SU-DHL-6 (cell line): ENCODE data around the gene MAML3.

ENCODE experiments used
- H2AFZ ChIP-seq: fragments of 200-600 bp; sonication (generic); 2 replicates; pipeline ENCODE4 v1.6.1; 2014; ENCODE audit warnings: low read depth, mild to moderate bottlenecking, moderate library complexity, mixed read lengths, antibody characterized with exemption, low read length; ENCODE audit not compliant: severe bottlenecking
- H3F3A ChIP-seq: fragments of 200-600 bp; shearing (Covaris generic); 2 replicates; pipeline ENCODE4 v1.6.0; 2016; ENCODE audit warnings: antibody characterized with exemption, mild to moderate bottlenecking; ENCODE audit not compliant: insufficient read depth
- H3K27ac ChIP-seq: fragments of 200-600 bp; sonication (generic); 2 replicates; pipeline ENCODE4 v1.5.1; 2016; ENCODE audit warnings: low read depth, mild to moderate bottlenecking, low read length, moderate library complexity, mixed read lengths
- H3K27me3 ChIP-seq: fragments of 200-600 bp; sonication (generic), shearing (Covaris generic); 2 replicates; pipeline ENCODE4 v1.6.0; 2014; ENCODE audit warnings: mild to moderate bottlenecking, low read length
- H3K36me3 ChIP-seq: fragments of 200-600 bp; sonication (generic); 2 replicates; pipeline ENCODE4 v1.6.1; 2014; ENCODE audit warnings: mild to moderate bottlenecking, low read length, mixed read lengths
- H3K4me2 ChIP-seq: fragments of 300-600, 200-600 bp; shearing (Covaris generic), sonication (generic); 2 replicates; pipeline ENCODE4 v1.6.0; 2014; ENCODE audit warnings: low read length, low read depth, mild to moderate bottlenecking; ENCODE audit not compliant: poor library complexity, severe bottlenecking
- H3K4me3 ChIP-seq: fragments of 200-600 bp; sonication (generic); 2 replicates; pipeline ENCODE4 v1.5.1; 2014; ENCODE audit warnings: antibody characterized with exemption, low read length, mild to moderate bottlenecking, mixed read lengths; ENCODE audit not compliant: insufficient read depth, poor library complexity, severe bottlenecking
- H3K79me2 ChIP-seq: fragments of 200-600 bp; sonication (generic); 2 replicates; pipeline ENCODE4 v1.6.1; 2014; ENCODE audit warnings: mild to moderate bottlenecking, low read length, moderate library complexity; ENCODE audit not compliant: insufficient read depth
- H3K9ac ChIP-seq: fragments of 200-600 bp; sonication (generic); 2 replicates; pipeline ENCODE4 v1.7.0; 2014; ENCODE audit warnings: mild to moderate bottlenecking, low read length
- H3K9me2 ChIP-seq: fragments of 200-600 bp; sonication (generic); replicated peaks from 2 replicates; pipeline ENCODE4 v1.6.1; 2014; ENCODE audit warnings: low read length; ENCODE audit not compliant: insufficient read depth
- H3K9me3 ChIP-seq: fragments of 200-600 bp; sonication (generic); 2 replicates; pipeline ENCODE4 v1.6.1; 2014; ENCODE audit warnings: low read length, mixed read lengths; ENCODE audit not compliant: insufficient read depth
- H4K20me1 ChIP-seq: fragments of 200-600 bp; sonication (generic); 2 replicates; pipeline ENCODE4 v1.6.1; 2014; ENCODE audit warnings: low read depth, mild to moderate bottlenecking, antibody characterized with exemption, low read length, moderate library complexity, mixed read lengths
- CTCF ChIP-seq: fragments of 200-600 bp; sonication (generic); IDR thresholded peaks from one replicate; pipeline ENCODE4 v1.5.1; 2017; ENCODE audit warnings: antibody characterized with exemption, mild to moderate bottlenecking, low read length, moderate library complexity; ENCODE audit not compliant: insufficient read depth, poor library complexity, severe bottlenecking
- EZH2phosphoT487 ChIP-seq: fragments of 200-600 bp; sonication (generic), shearing (Covaris generic); conservative IDR thresholded peaks from 2 replicates; pipeline ENCODE4 v1.6.1; 2018; ENCODE audit warnings: mild to moderate bottlenecking, antibody characterized with exemption, low read length, moderate library complexity, mixed read lengths

Gene MAML3

GRCh38 chr4:139857021-139857420 lies 297.0 kb downstream of the MAML3 start:
- Histone ChIP-seq H3K4me2 (no peak overlapping the region), H3K79me2 (no peaks in the 10 kb centered on the region), H3K27me3 (no peaks in the 10 kb centered on the region), H3K9me2 (no peaks in the 10 kb centered on the region), H3K27ac (no peak overlapping the region), H3K9ac (no peak overlapping the region), H4K20me1 (no peaks in the 10 kb centered on the region), H2AFZ (no peak overlapping the region), H3K36me3 (no peaks in the 10 kb centered on the region), H3F3A (no peaks in the 10 kb centered on the region), H3K4me3 (no peak overlapping the region), H3K9me3 (no peaks in the 10 kb centered on the region)
- TF ChIP-seq EZH2phosphoT487 (no peak), CTCF (no peak)

- Histone ChIP-seq H3K36me3 (no peaks in the 10 kb centered on the region), H2AFZ (no peak overlapping the region), H3K27ac (no peak overlapping the region), H3K27me3 (no peaks in the 10 kb centered on the region), H3K9ac (no peak overlapping the region), H3K4me3 (no peak overlapping the region), H3K79me2 (no peaks in the 10 kb centered on the region), H3F3A (no peaks in the 10 kb centered on the region), H3K9me2 (no peaks in the 10 kb centered on the region), H4K20me1 (no peaks in the 10 kb centered on the region), H3K9me3 (no peaks in the 10 kb centered on the region), H3K4me2 (no peak overlapping the region)
- no peak for TF ChIP-seq CTCF
Observed at GRCh38 chr4:139854668-139855403, 299.1 kb downstream of the MAML3 start.

GRCh38 chr4:139853309-139853708 lies 300.7 kb downstream of the MAML3 start:
- H3K9me3 ChIP-seq, result no peaks in the 10 kb centered on the region
- H2AFZ ChIP-seq, result no peak overlapping the region
- no peaks in the 10 kb centered on the region for H3K27me3 ChIP-seq
- no peak overlapping the region for H3K4me3 ChIP-seq
- no peaks in the 10 kb centered on the region for H3K79me2 ChIP-seq
- no peak overlapping the region for H3K9ac ChIP-seq
- H3K4me2 ChIP-seq, result no peak overlapping the region
- H4K20me1 ChIP-seq, result no peaks in the 10 kb centered on the region
- H3K9me2 ChIP-seq, result no peaks in the 10 kb centered on the region
- no peaks in the 10 kb centered on the region for H3F3A ChIP-seq
- H3K36me3 ChIP-seq, result no peaks in the 10 kb centered on the region
- TF ChIP-seq EZH2phosphoT487 (no peak), CTCF (no peak)
- no peak overlapping the region for H3K27ac ChIP-seq
